ENCODE results near the gene MRM1.

GRCh38 chr17:36631022-36631421 lies 29.6 kb downstream of the MRM1 start:
- no peak for TF ChIP-seq POLR2A (IDR thresholded peaks at IDR 0.05; ENCODE audit: low read depth, low read length)
- TF ChIP-seq TAF1 (IDR thresholded peaks at IDR 0.05; ENCODE audit: low read depth, low read length): no peak
- no peak for TF ChIP-seq POLR2AphosphoS5 (IDR thresholded peaks at IDR 0.05; ENCODE audit: low read depth, low read length)
- no peak for TF ChIP-seq PAX5 (IDR thresholded peaks at IDR 0.05; ENCODE audit: insufficient read depth, low read length, severe bottlenecking)

Measured in GM12891 (cell line).